ENCODE measurements around the gene CD84.
"Not testable (repeated sequence)": the region's sequence is repeated elsewhere in the genome, so short reads cannot be mapped to it uniquely, and the experiment has no call there.

Gene CD84

GRCh38 chr1:160544647-160545046 lies 34.6 kb downstream of the CD84 start:
- no peak overlapping the region for H3K4me3 ChIP-seq (ENCODE audit: low read depth, low read length)

GRCh38 chr1:160542303-160542945 lies 36.9 kb downstream of the CD84 start:
- H3K4me3 ChIP-seq (ENCODE audit: low read depth, low read length): no peak overlapping the region

GRCh38 chr1:160541622-160542302 lies 37.5 kb downstream of the CD84 start:
- H3K4me3 ChIP-seq (ENCODE audit: low read depth, low read length): no peak overlapping the region

GRCh38 chr1:160540859-160541233 lies 38.5 kb downstream of the CD84 start:
- H3K4me3 ChIP-seq (ENCODE audit: low read depth, low read length): no peak overlapping the region

GRCh38 chr1:160539990-160540858 lies 39.1 kb downstream of the CD84 start:
- no peak overlapping the region for H3K4me3 ChIP-seq (ENCODE audit: low read depth, low read length)

- H3K4me3 ChIP-seq (ENCODE audit: low read depth, low read length): no peak overlapping the region
Measured at GRCh38 chr1:160539684-160539989, 39.7 kb downstream of the CD84 start.

GRCh38 chr1:160538985-160539651 lies 40.2 kb downstream of the CD84 start:
- no peak overlapping the region for H3K4me3 ChIP-seq (ENCODE audit: low read depth, low read length)

- H3K4me3 ChIP-seq (ENCODE audit: low read depth, low read length): no peak overlapping the region
Measured at GRCh38 chr1:160537714-160538665, 41.3 kb downstream of the CD84 start.

- no peak overlapping the region for H3K4me3 ChIP-seq (ENCODE audit: low read depth, low read length)
Measured at GRCh38 chr1:160534823-160535605, 44.3 kb downstream of the CD84 start.

GRCh38 chr1:160532557-160532813 lies 46.8 kb downstream of the CD84 start:
- not testable (repeated sequence) for H3K4me3 ChIP-seq (ENCODE audit: low read depth, low read length)

- not testable (repeated sequence) for H3K4me3 ChIP-seq (ENCODE audit: low read depth, low read length)
Measured at GRCh38 chr1:160531809-160532556, 47.3 kb downstream of the CD84 start.

- not testable (repeated sequence) for H3K4me3 ChIP-seq (ENCODE audit: low read depth, low read length)
Measured at GRCh38 chr1:160529401-160529952, 49.8 kb downstream of the CD84 start.

- not testable (repeated sequence) for H3K4me3 ChIP-seq (ENCODE audit: low read depth, low read length)
Measured at GRCh38 chr1:160523789-160524188, 55.5 kb downstream of the CD84 start.

GRCh38 chr1:160522622-160523345 lies 56.5 kb downstream of the CD84 start, which contains the start of gene SLAMF6:
Gene SLAMF6, minus strand, starts transcription at chr1:160523255. Its CDS starts 63 bp downstream, at chr1:160523192.
- no peak within 1 kb of the TSS for H3K4me3 ChIP-seq (ENCODE audit: low read depth, low read length)

- no peak overlapping the region for H3K4me3 ChIP-seq (ENCODE audit: low read depth, low read length)
Measured at GRCh38 chr1:160522136-160522535, 57.2 kb downstream of the CD84 start.

GRCh38 chr1:160521554-160521953 lies 57.7 kb downstream of the CD84 start:
- no peak overlapping the region for H3K4me3 ChIP-seq (ENCODE audit: low read depth, low read length)

GRCh38 chr1:160520999-160521398 lies 58.3 kb downstream of the CD84 start:
- no peak overlapping the region for H3K4me3 ChIP-seq (ENCODE audit: low read depth, low read length)

- no peak overlapping the region for H3K4me3 ChIP-seq (ENCODE audit: low read depth, low read length)
Measured at GRCh38 chr1:160520582-160520981, 58.7 kb downstream of the CD84 start.

All from iPS-11a (cell line).